Thoracic aorta (tissue), 2 donors: Measurements from ENCODE around the gene BTBD2. TPM values are rescaled to one million over a fixed set of nuclear protein-coding genes. Genes with fewer than 3 reads are reported as not detected.
A peak's percentile ranks its signal among the peaks of the same experiment; 100 is the strongest.

Experiments used
- ATAC-seq: fragments of 150-250 bp; one replicate; pipeline ENCODE4 v1.8.0; 2017; ENCODE audit warnings: low read depth; ENCODE audit not compliant: insufficient number of reproducible peaks, low FRiP score
- DNase-seq: peaks from one replicate; pipeline ENCODE4 v3.0.0-alpha.2; 2020; ENCODE audit warnings: low spot score
- H3K27ac ChIP-seq, 2 donors: fragments of 200-600 bp; sonication (generic); 1 replicate in 1 of 2; 2 replicates in 1 of 2; pipeline ENCODE4 v1.5.1; 2016; ENCODE audit warnings: mild to moderate bottlenecking in 2 of 2, moderate library complexity in 2 of 2
- H3K27me3 ChIP-seq: fragments of 200-600 bp; sonication (generic); replicated peaks from 2 replicates; pipeline ENCODE4 v1.6.0; 2016; ENCODE audit warnings: mild to moderate bottlenecking; ENCODE audit not compliant: insufficient read depth
- H3K36me3 ChIP-seq: fragments of 200-600 bp; sonication (generic); one replicate; pipeline ENCODE4 v1.5.1; 2016
- H3K4me1 ChIP-seq, 2 donors: fragments of 200-600 bp; sonication (generic); 1 replicate in 1 of 2; 2 replicates in 1 of 2; pipeline versions ENCODE4 v1.5.1 to v1.6.0; 2016; ENCODE audit warnings: low read depth in 2 of 2, mild to moderate bottlenecking in 1 of 2; ENCODE audit not compliant: control insufficient read depth in 1 of 2
- H3K4me3 ChIP-seq: fragments of 200-600 bp; sonication (generic); 2 replicates; pipeline ENCODE4 v1.5.1; 2016; ENCODE audit warnings: mild to moderate bottlenecking
- H3K9me3 ChIP-seq: fragments of 200-600 bp; sonication (generic); 2 replicates; pipeline ENCODE4 v1.5.1; 2016
- total RNA-seq, 2 donors: library from RNA; depleted of rRNA; stranded (reverse); fragments of >200 nt; gene quantifications; one replicate each; pipeline versions ENCODE4 v1.1.0 to v1.2.3, GENCODE V29; 2016
- TF ChIP-seq, protein P1 (sequence below): fragments of 200-600 bp; sonication (generic); IDR thresholded peaks from one replicate; pipeline ENCODE4 v1.5.1; 2019; ENCODE audit warnings: antibody characterized with exemption

Gene BTBD2
- total RNA-seq, 2 donors from 2014 or later, result 43.2 to 107 TPM

DNA sequence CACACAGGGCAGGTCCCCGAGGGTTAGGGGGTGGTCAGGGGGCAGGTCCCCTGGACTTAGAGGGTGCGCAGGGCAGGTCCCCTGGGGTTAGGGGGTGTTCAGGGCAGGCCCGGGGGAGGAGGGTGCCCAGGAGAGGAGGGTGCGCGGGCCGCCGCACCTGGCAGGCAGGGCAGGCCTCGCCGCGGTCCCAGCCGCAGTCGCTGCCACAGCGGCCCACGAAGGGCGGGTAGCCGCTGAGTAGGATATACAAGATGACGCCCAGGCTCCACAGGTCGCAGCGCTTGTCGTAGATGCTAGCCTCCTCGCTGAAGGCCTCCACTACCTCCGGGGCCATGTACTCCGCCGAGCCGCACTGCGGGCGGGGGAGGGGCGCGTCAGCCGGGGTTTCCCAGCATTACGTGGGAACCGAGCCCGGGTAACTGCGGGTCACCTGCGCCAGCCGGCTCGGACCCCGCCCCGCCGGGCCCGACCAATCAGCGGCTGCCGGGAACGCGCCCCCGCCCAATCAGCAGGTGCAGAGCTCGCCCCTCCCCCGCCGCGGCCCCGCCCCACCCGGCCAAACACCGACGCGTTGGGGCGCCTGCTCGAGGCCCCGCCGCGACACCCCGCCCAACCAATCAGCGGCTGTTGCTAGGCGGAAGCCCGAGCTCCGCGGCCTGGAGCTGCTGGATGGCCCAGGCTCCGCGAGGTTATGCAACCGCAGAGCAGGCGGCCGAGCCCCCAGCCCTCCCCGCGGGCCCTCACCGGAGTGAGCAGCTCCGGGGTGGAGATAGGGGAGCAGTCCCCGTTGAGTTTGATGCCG lies 26.4 kb upstream of the BTBD2 start:
- Histone ChIP-seq H3K27me3 (no peaks in the 10 kb centered on the region), H3K4me3 (peak overlapping the region; percentile 71), H3K27ac (peak overlapping the region; percentile 76 to 92), H3K4me1 (peaks cover 20 to 60% of the 10 kb centered on the region in 2 donors), H3K9me3 (no peaks in the 10 kb centered on the region), H3K36me3 (peaks cover 64% of the 10 kb centered on the region)
- TF ChIP-seq, protein P1, sequence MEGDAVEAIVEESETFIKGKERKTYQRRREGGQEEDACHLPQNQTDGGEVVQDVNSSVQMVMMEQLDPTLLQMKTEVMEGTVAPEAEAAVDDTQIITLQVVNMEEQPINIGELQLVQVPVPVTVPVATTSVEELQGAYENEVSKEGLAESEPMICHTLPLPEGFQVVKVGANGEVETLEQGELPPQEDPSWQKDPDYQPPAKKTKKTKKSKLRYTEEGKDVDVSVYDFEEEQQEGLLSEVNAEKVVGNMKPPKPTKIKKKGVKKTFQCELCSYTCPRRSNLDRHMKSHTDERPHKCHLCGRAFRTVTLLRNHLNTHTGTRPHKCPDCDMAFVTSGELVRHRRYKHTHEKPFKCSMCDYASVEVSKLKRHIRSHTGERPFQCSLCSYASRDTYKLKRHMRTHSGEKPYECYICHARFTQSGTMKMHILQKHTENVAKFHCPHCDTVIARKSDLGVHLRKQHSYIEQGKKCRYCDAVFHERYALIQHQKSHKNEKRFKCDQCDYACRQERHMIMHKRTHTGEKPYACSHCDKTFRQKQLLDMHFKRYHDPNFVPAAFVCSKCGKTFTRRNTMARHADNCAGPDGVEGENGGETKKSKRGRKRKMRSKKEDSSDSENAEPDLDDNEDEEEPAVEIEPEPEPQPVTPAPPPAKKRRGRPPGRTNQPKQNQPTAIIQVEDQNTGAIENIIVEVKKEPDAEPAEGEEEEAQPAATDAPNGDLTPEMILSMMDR, result no peak
- DNase-seq (peak; percentile 90), ATAC-seq (peak; percentile 82)

DNA sequence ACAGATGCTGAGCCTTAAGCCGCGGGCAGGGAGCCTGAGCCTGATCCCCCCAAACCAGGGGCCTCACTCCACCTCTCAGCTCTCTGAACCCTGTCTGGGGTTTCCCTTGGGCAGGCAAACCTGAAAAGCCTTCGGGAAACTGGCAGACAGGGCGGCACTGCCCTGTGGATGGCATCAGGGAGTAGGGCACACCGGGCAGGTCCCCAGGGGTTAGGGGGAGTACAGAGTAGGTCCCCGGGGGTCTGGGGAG lies 25.8 kb upstream of the BTBD2 start:
- TF ChIP-seq, protein P1, result no peak
- H3K36me3 ChIP-seq, result peaks cover 59% of the 10 kb centered on the region
- H3K27ac ChIP-seq, result peak overlapping the region; percentile 76 to 88
- ATAC-seq (no peak), DNase-seq (no peak)
- no peaks in the 10 kb centered on the region for H3K27me3 ChIP-seq
- peak overlapping the region; percentile 54 for H3K4me3 ChIP-seq
- peaks cover 20 to 54% of the 10 kb centered on the region in 2 donors for H3K4me1 ChIP-seq
- H3K9me3 ChIP-seq, result no peaks in the 10 kb centered on the region

DNA sequence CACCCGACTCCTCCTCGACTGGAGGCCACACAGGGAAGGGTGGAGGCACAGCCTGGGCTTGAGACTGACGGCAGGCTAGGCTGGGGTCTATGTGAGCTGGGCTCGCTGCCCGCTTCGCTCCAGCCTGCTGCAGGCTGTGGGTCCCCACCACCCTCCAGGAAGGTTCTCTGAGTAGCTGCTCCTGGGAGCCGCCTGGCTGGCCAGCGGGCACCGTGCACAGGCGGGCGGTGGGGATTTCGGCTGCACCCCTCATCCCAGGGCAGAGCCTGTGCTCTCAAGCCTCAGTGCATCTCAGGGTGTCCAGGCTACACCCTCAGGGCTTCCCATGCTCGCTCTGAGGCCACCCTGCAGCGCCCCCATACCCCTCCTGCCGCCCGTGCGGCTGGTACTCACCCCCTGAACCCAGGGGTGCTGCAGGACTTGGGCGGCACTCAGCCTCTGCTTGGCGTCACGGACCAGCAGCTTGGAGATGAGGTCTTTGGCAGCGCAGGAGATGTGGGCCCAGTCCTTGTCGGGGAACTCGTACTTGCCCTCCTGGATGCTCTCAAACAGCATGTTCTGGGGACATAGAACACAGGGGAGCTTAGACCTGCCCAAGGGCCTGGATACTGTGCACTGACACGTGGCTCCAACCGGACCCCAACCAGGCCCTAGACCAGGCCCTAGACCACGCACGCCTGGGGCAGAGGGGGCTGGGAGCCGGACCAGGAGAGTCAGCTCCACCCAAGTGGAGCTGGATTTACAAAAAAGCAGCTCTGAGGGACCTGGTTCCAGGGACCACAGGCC lies 25.3 kb upstream of the BTBD2 start:
- peaks cover 54% of the 10 kb centered on the region for H3K36me3 ChIP-seq
- H3K27ac ChIP-seq, result peak overlapping the region; percentile 76 to 88
- H3K4me1 ChIP-seq, result peaks cover 20 to 49% of the 10 kb centered on the region in 2 donors
- no peak overlapping the region for H3K4me3 ChIP-seq
- TF ChIP-seq, protein P1, result no peak
- ATAC-seq (no peak), DNase-seq (no peak)
- H3K27me3 ChIP-seq, result no peaks in the 10 kb centered on the region
- peaks cover 1% of the 10 kb centered on the region for H3K9me3 ChIP-seq

DNA sequence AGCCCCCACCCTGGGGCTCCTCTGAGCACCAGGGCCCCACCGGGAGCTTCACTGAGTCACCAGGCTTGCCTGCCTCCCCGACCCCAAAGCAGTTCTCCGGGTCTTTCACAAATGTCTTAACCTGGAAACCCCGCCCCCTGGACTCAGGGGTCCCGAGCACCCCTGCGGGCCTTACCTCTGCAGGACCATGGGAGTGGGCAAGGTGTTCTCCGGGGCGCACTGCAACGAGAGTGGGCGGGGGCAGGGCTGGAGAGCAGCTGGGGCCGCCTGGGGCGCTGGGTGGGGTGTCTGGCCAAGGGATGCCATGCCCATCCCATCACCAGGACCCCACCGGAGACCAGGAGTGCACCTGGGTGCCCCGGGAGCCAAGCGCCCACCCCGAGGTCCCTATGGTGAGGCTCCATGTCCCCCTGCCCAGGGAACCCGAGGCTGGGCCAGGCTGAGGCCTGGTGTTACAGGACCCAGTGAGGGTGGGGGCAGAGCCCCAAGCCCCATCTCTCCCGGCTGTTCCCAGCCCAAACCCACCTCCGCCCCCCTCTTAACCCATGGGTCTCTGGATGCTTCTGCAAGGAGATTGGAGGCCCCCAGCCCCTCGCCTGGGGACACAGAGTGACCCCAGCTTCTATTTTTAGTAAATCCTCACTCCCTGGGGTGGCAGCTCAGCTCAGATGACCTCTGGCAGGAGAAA lies 24.6 kb upstream of the BTBD2 start:
- Histone ChIP-seq H3K9me3 (peaks cover 7% of the 10 kb centered on the region), H3K27me3 (no peaks in the 10 kb centered on the region), H3K36me3 (peaks cover 47% of the 10 kb centered on the region), H3K4me1 (peaks cover 20 to 43% of the 10 kb centered on the region in 2 donors), H3K4me3 (no peak overlapping the region), H3K27ac (peak overlapping the region; percentile 76 to 88)
- ATAC-seq, result no peak
- no peak for DNase-seq
- TF ChIP-seq, protein P1, result no peak
